DLD1 (cell line): Measurements from ENCODE around the gene NRIP3.
"Not testable (repeated sequence)": the region's sequence is repeated elsewhere in the genome, so short reads cannot be mapped to it uniquely, and the experiment has no call there.

Experiments used
- in situ Hi-C: cut with HindIII; loops from 2 replicates; pipeline ENCODE4 v1.10.0; 2017; ENCODE audit warnings: low sequenced_read_pairs

NRIP3 gene

DNA sequence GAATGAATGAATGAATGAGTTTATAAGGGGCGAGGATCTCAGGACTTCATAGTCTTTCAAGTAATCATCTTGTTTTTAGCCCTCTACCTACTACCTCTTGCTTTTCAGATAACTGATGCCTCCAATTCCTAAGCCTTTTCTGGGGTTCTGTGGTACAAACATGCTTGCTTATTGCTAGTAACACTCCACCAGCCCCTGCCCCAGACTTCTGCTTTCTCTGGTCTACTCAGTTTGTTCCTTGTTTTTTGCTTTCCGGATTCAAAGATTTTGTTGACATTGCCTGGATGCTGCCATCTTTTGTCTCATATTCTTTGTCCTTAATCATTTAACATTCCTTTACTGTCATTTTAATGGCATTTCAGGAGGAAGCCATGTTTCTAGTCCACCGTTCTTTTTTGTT lies 30.7 kb downstream of the NRIP3 start:
- in situ Hi-C loops: no loop called here

DNA sequence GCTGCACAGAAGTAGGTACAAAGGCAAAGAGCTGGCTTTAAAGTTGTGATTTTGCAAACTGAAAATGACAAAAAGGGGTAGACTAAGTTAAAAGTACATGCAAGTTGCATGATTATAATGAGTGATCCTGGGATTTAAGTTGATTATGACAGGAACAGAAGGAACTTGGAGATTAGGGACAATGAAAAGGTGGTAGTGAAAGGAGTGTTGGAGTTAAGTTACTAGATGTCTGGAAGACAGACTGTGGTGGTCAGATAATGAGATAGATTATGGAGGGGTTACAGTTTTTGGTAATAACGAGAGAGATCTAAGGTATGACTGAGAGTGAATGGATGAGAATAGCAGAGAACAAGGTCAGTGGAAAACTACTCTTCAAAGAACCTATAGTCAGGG lies 31.9 kb downstream of the NRIP3 start:
- in situ Hi-C loops: no loop called here

DNA sequence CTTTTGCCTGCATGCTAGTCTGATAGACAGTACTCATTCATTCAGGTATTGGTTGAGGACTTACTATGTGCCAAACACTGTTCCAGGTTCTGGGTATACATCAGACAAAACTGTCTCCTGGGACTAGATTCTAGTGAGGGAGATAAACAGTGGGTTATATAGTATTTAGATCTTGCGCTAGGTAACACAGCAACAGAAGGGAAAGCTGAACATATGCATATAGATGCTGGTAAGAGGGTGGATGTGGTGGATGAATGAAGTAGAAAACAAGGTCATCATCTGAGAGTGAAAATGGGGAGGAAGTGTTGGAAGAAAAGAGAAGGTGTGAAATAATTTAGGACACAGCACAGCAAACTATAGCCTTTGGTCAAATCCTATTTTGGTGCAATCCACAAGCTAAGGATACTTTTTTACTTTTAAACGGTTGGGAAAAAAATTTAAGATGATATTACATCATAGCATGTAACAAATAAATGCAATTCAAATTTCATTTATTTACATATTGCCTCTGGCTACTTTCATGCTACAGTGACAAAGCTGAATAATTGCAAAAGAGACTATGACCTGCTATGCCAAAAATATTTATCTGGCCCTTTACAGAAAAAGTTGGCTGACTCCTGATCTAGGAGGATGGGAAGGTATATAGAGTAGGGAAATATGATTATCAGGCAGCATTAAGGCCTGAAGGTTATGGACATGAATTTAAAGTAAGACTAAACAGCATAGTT lies 32.4 kb downstream of the NRIP3 start:
- in situ Hi-C loops: no loop called here

DNA sequence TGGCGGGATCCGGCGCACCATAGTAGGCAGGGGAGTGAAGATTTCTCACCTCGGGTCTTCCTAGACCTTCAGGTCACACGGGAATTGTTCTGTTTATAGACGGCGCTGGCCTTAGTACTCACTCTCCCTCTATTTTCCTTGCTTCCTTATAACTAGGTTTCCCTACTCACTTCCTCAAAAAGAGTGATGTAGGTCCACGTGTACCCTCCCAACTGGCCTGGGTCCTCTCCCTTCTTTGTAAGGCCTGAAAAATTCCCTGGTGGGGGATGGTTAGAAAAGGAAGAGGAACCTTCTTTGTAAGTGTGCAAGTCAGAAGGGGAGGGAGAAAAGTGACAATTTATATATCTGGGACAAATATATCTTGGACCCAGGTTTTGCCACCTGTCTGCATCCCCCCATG lies 36.6 kb downstream of the NRIP3 start:
- in situ Hi-C loops: no loop called here

DNA sequence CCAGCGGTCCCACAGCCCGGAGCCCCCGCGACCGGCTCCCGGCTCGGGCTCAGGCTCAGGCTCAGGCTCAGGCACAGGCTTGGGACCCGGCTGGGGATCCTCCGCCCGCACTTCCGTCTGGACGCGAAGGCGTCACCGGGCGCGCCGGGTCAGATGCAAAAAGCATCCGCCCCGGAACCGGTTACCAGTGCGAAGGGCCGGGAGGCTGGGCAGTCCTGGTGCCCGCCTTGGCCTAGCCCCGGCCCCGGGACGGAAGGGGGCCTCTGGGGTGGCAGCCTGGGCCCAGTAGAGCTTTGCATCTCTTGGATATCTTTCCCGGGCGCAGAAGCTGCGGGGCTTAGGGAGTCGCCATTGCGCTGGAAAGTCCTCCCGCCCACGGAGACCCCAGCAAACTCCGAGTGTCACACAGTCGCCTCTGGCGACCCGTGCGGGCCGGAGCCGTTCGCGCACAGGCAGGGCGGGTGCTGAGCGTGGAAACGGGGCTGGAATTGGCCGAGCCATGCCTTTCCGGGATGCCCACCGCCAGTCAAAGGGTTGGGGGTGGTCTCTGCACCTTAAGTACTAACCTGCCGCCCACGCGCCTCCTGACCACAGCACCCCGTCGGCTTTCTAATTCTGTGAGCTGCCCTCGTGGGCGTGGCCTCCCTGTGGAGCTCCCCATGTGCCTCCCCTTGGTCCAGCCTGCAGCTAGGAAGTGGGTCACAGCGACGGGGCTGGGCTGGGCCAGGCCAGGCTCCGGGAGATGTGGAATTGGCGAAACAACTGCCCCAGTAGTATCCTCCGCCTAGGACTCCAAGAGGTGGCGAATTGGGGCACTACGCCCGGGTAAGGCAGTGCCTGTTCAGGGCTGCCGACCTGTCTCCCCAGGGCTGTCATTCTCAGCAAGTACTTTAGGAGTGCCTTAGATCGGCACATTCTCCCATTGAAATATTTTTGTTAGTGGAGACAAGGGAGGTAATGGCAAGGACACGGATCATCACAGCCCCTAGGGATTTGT lies 39.2 kb downstream of the NRIP3 start, which contains the start of gene TMEM9B:
Gene TMEM9B, minus strand, starts transcription at position 119 of the 997 bp plus-strand sequence. CDS start 129 bp downstream, outside the sequence.
- in situ Hi-C loops: no loop called here

DNA sequence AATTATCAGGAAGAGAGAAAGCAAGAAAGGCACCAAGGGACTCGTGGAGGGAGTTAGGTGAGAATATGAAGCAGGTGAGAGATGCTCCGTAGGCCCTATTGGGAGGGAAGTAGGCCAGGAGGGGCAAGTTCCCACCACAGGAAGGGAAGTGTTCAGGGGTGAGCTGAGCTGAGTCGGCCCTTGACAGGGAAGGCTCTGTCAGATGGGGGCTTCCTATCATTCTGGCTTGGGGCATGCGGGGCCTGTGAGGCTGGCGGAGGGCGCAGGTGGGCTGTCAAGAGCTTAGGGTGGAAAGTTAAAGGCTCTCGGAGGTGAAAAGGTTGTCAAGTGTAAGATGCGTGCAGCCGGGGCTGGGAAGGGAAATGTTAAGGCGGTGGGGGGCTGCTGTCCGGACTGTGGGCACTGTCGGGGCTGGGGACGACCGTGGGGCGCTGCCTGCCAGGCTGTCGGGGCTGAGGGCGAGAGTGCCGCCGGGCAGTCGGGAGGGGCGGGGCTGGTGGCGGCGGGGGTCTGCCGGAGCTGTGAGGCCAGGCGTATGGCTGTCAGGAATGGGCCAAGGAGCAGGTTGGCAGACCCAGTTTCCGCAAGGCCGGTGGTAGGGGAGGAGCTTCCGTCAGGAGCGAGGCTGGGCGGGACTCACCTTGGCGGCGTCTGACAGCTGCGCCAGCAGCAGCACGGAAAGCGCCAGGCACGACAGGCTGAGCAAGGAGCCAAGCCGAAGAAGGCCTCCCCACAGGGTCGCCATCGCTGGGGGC lies 40.1 kb downstream of the NRIP3 start:
- in situ Hi-C loops: no loop called here

DNA sequence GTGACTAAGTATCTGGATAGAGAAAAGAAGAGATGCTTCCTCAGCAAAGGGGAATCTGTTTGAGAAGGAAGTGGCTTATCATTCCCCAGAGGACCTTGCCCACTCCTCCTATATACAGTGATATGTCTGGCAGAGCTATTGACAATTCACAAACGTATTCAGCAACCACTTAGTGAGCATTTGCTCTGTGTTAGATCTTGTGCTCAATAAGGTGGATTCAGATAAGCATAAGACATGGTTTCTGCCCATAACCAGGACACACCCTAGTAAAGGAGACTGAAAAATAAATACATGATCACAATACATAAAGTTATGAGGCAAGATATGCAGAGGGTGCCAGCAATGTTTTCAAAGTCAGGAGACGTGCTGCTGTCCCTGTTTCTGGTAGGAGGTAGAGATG lies 41.0 kb downstream of the NRIP3 start:
- in situ Hi-C loops: no loop called here

DNA sequence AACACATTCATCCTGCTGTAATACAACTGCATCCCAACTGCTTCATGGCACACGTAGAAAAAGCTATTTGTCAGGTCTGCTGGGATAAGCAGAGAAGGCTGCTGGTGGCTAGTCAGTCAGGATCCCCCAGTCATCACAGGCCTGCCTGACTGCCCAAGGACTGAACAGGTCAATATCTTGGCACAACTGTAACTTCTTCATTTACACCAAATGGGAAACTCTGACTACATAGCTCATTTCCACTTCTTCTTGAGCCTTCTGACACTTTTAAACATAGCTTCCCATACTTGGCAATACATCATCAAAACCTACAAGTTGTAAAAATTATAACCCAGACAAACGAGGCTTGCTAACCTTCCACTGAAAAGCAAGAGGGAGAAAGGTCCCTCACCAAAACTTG lies 42.4 kb downstream of the NRIP3 start:
- in situ Hi-C loops: no loop called here

DNA sequence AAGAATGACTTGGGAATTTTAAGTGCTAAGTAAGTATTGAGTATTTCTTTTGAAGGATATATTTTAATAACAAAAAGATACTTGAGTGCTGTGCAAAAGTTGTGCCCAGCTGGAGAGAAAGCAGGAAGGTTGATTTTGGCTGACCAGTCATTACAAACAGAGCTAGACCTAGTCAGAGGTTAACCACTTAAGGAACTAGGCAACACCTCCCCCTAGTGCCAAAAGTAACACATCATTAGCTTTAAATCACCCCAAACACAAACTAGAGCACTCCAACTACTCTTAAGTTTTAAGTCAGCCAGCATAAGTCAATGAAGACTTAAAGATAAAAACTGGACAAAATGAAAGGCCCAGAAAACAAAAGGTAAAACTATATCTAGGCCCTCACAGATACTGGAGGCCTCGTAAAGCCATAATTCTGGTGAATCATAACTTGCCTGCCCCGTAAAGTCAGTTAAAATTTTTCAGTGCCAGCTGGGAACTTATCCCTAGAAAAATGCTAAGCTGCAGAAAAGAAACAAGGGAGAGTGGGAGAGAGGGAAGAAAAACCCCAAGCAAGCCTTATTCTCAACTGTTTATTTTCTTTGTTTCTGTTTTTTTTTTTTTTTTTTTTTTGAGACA lies 44.1 kb downstream of the NRIP3 start:
- in situ Hi-C loops: no loop called here

DNA sequence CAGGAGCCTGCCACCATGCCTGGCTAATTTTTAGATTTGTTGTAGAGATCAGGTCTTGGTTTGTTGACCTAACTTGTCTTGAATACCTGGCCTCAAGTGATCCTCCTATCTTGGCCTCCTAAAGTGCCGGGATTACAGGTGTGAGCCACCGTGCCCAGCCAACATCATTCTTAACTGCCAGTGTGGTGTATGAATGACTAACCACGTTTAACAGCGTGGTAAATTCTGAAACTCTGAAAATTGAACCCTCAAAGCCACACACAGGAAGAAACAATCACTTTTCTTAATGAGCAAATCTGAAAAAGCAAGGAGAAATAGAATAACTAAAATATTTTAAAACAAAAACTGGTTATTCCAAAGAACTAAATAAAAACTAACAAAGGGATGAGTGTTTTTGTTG lies 46.9 kb downstream of the NRIP3 start:
- in situ Hi-C loops: no loop called here

DNA sequence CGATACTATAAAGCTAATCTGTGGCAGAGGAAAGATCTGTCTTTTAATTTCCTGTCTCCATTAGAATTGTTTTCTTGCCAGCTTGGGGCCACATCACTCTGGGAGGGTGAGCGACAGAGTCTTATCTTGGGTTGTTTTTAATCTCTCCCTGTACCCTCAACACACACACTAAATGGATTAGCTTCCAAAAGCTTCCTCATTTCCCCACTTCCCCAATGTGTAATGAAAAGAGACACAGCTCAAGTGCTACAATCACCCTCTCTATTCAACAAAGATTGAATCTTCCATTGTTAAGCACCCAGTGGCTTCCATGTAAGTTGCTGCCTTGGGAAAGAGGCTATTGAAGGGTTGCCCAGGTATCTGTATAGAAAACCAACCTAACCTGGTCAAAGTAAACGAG lies 54.9 kb downstream of the NRIP3 start:
- in situ Hi-C loops: no loop called here

DNA sequence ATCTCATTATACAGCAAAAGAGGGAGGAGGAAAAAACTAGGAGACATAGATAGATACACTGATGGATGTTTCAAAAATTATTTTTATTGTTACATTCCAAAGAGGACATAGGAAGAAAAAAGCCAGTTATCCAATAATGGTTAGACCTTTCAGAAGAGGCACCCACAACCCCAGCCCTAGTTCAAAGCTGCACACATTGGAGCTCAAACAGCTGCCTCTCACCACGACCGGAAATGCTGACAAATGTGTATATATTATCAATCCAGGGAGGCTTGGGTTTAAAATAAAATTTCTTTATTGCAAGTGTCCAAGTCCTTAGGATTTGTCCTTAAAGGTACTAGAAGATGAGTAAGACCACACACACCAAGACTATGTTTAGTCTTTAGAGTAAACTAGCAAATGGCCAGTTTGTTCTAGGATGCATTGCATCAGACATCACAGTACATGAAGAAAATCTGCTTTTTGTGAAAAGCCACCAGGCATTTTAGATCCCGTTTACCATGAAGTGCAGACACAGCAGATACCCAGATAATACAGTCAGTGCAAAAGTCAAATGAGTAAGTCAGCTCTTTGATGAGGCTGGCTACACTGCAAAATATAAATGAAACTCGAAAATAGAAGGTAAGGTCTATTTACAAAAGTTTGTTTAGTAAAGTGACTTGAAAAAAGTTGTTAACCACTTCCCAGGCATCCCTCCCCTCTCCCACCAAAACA lies 56.4 kb downstream of the NRIP3 start:
- in situ Hi-C loops: no loop called here

DNA sequence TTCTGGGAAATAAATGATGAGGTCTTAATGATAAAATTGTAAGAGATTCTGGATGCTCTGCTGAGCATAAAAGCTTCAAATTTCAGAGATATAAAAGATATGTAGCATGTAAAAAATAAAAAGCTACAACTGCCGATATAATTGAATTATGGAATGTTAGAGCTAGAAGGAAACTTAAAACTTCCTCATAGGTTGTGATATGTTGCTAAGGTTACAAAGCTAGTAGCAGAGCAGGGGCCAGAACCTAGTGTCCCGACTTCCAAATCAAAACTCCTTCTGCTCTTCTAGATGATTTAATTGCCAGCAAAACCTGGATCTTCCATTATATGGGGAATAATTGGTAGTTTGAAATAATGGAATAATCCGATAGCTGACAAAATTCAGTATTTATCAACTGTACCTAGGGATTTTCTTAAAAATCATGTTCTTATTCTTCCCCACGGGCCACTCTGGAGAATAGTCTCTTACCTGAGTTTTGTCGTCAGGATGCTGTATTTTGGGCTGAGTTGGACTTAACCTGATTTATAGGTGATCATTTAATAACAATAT lies 61.2 kb downstream of the NRIP3 start, which contains the start of gene ASCL3:
Gene ASCL3, minus strand, starts transcription at position 499 of the 549 bp plus-strand sequence. CDS start 4,855 bp downstream, outside the sequence.
- in situ Hi-C loops: no loop called here

DNA sequence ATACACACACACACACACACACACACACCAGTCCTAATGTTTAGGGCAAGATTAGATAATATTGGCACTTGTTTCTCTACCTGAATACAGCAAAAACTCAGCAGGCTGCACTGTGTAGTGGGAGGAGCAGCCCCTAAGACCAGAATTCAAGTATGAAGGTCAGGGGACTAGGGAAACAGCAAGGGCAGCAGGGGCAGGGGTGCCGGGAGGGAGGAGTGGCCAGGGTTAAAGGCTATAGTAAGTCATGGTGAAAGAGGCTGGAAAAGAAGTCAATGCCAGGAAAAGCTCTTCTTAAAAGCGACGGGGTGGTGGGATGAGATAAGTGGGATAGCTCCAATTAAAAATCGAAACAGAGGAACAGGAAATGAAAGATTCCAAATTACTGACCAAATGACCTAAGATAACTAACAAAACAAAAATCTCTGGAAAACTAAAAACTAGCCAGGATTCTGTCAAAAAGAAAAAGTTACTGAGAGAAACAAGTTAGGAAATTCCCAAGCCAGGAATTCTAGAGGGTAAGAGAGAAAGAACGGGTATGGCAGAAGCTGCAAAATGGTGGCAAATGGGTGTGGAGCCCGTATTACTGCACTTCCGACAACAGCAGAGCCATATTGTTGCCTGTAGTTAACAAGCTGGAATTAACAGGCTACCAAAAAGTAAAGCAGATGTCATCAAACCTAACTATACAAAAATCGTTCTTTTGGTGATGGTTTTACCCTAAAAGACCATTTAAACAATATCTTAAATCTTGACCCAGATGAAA lies 62.3 kb downstream of the NRIP3 start:
- in situ Hi-C loops: no loop called here

DNA sequence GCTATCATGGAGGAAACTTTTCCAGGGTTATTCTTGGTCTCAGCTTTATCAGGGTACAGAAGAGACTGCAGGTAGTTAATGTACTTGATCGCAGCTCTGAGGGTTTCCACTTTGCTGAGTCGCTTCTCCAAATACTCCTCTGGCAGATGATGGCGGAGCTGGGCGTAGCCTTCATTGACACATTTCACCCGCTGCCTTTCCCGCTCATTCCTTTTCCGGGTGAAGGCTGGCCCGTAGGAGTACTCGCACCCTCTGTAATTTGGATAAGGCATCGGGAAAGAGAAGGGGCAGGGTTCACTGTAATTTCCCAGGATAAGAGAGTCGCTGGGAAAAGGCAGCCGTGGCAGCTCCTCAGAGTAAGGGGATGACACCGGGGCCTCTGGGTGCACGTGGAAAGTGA lies 66.1 kb downstream of the NRIP3 start:
- in situ Hi-C loops: no loop called here

DNA sequence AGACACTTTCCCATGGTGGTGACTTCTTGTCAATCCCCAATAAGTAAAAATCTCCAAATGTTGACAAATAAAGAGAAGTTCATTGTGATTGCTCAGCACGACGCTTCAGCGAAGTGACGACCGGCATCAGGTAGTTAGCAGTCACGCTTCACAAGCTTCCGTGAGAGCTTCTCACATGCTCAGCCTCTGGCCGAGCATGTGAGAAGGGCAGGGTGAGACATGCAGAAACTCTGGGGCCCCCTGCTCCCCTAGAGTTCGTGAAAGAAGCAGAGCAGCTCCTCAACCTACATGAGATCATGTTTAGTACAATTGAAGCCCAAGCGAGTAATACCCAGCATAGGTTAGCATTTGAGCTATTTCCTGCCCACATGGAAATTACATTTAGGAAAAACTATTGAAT lies 66.6 kb downstream of the NRIP3 start:
- in situ Hi-C loops: no loop called here

DNA sequence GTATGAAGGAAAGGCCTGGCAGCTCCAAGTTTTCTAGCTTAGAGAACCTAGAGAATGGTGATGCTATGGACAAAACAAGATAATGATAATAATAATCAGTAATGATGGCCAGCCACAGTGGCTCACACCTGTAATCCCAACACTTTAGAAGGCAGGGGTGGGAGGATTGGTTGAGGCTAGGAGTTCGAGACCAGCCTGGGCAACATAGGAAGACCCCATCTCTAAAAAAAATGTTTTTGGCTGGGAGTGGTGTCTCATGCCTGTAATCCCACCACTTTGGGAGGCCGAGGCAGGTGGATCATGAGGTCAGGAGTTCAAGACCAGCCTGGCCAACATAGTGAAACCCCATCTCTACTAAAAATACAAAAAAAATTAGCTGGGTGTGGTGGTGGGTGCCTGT lies 68.0 kb downstream of the NRIP3 start:
- in situ Hi-C loops: not testable (repeated sequence)

DNA sequence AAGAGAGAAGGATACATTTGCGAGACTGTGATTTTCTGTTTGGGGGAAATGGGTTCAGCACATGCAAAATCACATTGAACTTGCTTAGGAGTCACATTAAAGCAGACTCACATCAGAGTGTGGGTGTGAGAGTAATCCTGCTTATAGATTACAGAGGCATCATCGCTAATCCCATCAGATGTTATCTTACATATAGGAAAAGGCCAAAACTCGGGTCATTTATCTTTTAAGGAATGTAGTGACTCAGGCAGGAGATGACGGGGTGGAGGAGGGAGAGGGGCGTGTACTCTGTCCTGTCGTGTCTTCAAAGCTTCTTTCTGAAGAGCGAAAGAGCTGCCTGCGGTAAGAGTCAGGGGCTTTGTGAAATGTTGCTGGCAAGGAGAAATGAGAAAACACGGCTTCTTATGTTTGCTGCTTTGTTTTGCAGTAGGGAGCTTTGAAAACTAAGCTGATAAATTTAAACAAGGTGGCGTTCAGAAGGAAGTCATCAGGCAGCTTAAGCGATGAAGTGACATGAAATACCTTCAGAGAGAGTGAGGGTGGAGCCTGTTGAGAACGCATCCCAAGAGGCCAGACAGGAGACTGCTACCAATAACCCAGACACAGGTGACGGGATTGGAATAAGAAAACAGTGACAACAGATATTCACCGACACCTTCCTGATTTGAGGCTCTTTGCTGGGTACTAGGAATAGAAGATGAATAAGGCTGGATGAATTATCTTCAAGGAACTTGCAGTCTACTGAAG lies 68.9 kb downstream of the NRIP3 start:
- in situ Hi-C loops: no loop called here
